H1 (cell line): ENCODE data around the gene EXOC2. TPM values are rescaled to one million over a fixed set of nuclear protein-coding genes. Genes with fewer than 3 reads are reported as not detected.

Source experiments
- CTCF ChIA-PET: fragments of 300-600 bp; sonication (Branson Sonifier 250); formaldehyde crosslinking; loops from one replicate; lab custom pipeline; 2021; ENCODE audit not compliant: partially characterized antibody; lab: Charles Lee
- POLR2A ChIA-PET: fragments of 300-600 bp; sonication (Branson Sonifier 250); formaldehyde crosslinking; loops from one replicate; lab custom pipeline; 2021; ENCODE audit warnings: inconsistent platforms; ENCODE audit not compliant: partially characterized antibody; lab: Charles Lee
- DNase-seq, 2 experiments: peaks; one replicate each; pipeline versions ENCODE4 v3.0.0 to v3.0.0-alpha.2; 2010 to 2022; ENCODE audit warnings: low spot score in 2 of 2, low read depth in 1 of 2, mixed read lengths in 1 of 2
- FAIRE-seq: peaks from 2 replicates; lab custom pipeline; 2011; peaks lifted over from hg19 to GRCh38; lab: Jason Lieb, UNC
- H2AFZ ChIP-seq: 2 replicates; pipeline ENCODE4 v1.8.1; 2012; ENCODE audit warnings: low read length, inconsistent platforms
- H2AK5ac ChIP-seq: 2 replicates; pipeline ENCODE4 v1.6.1; 2013; ENCODE audit warnings: low read depth, low read length
- H2BK120ac ChIP-seq: replicated peaks from 2 replicates; pipeline ENCODE3; 2013; ENCODE audit warnings: low read depth, low read length, inconsistent platforms
- H2BK12ac ChIP-seq: 2 replicates; pipeline ENCODE4 v1.6.1; 2013; ENCODE audit warnings: low read depth, low read length
- H2BK15ac ChIP-seq: 2 replicates; pipeline ENCODE4 v1.6.1; 2013; ENCODE audit warnings: low read length
- H2BK20ac ChIP-seq: 2 replicates; pipeline ENCODE4 v1.6.1; 2013; ENCODE audit warnings: low read length
- H2BK5ac ChIP-seq: 2 replicates; pipeline ENCODE4 v1.6.1; 2013; ENCODE audit warnings: low read depth, low read length
- H3K14ac ChIP-seq: 2 replicates; pipeline ENCODE4 v1.6.1; 2013; ENCODE audit warnings: inconsistent platforms; ENCODE audit not compliant: insufficient read length
- H3K18ac ChIP-seq: 2 replicates; pipeline ENCODE4 v1.6.1; 2013; ENCODE audit warnings: low read length; ENCODE audit errors: extremely low read depth
- H3K23ac ChIP-seq: 2 replicates; pipeline ENCODE4 v1.6.1; 2013; ENCODE audit warnings: inconsistent platforms; ENCODE audit not compliant: insufficient read length
- H3K23me2 ChIP-seq: 2 replicates; pipeline ENCODE4 v1.6.1; 2013; ENCODE audit warnings: low read depth, low read length
- H3K27ac ChIP-seq: 2 replicates; pipeline ENCODE4 v1.6.1; 2011; ENCODE audit warnings: low read depth, low read length, inconsistent platforms
- H3K27me3 ChIP-seq, 4 experiments: replicated peaks in 1 of 4; 1 replicate in 1 of 4; 2 replicates in 3 of 4; pipeline versions ENCODE4 v1.6.1 to v1.8.1; 2011 to 2013; ENCODE audit warnings: low read length in 3 of 4, mild to moderate bottlenecking in 3 of 4, inconsistent platforms in 2 of 4, mixed read lengths in 2 of 4, moderate library complexity in 1 of 4; ENCODE audit not compliant: control insufficient read depth in 3 of 4, insufficient read depth in 3 of 4; ENCODE audit errors: extremely low read depth in 1 of 4
- H3K36me3 ChIP-seq, 4 experiments: 2 replicates each; pipeline versions ENCODE4 v1.6.1 to v1.8.1; 2011 to 2013; ENCODE audit warnings: mild to moderate bottlenecking in 4 of 4, low read length in 3 of 4, moderate library complexity in 2 of 4, control low read depth in 1 of 4, inconsistent platforms in 1 of 4; ENCODE audit not compliant: insufficient read depth in 4 of 4, control insufficient read depth in 2 of 4
- H3K4ac ChIP-seq: replicated peaks from 2 replicates; pipeline ENCODE3; 2013; ENCODE audit warnings: low read length, low read depth, mixed read lengths, inconsistent platforms; ENCODE audit not compliant: insufficient read length
- H3K4me1 ChIP-seq, 4 experiments: replicated peaks in 1 of 4; 1 replicate in 1 of 4; 2 replicates in 3 of 4; pipeline versions ENCODE4 v1.6.1 to v1.8.1; 2011 to 2013; ENCODE audit warnings: low read length in 3 of 4, inconsistent platforms in 2 of 4, mixed read lengths in 1 of 4; ENCODE audit not compliant: insufficient read depth in 4 of 4, control insufficient read depth in 3 of 4
- H3K4me2 ChIP-seq, 2 experiments: 2 replicates each; pipeline versions ENCODE4 v1.6.1 to v1.8.1; 2011 to 2013; ENCODE audit warnings: low read depth in 2 of 2, low read length in 2 of 2, control low read depth in 1 of 2, inconsistent platforms in 1 of 2, mild to moderate bottlenecking in 1 of 2; ENCODE audit not compliant: insufficient read depth in 1 of 2
- H3K4me3 ChIP-seq, 4 experiments: fragments of 200-600, 300-600 bp in 1 of 4; sonication (generic), shearing (Covaris generic), sonication (Bioruptor Twin) in 1 of 4; 2 replicates each; pipeline versions ENCODE4 v1.5.1 to v1.8.1; 2011 to 2016; ENCODE audit warnings: low read length in 4 of 4, low read depth in 3 of 4, control low read depth in 2 of 4, inconsistent platforms in 2 of 4, mild to moderate bottlenecking in 2 of 4, mixed read lengths in 1 of 4, moderate library complexity in 1 of 4; ENCODE audit not compliant: insufficient read depth in 2 of 4; ENCODE audit errors: extremely low read depth in 1 of 4
- H3K56ac ChIP-seq: replicated peaks from 2 replicates; pipeline ENCODE3; 2013; ENCODE audit warnings: low read depth, mild to moderate bottlenecking, mixed read lengths, low read length, inconsistent platforms; ENCODE audit not compliant: insufficient read length
- H3K79me1 ChIP-seq: 2 replicates; pipeline ENCODE4 v1.6.1; 2013; ENCODE audit warnings: low read depth, low read length, control low read depth
- H3K79me2 ChIP-seq, 2 experiments: 2 replicates each; pipeline versions ENCODE4 v1.6.1 to v1.8.1; 2012 to 2013; ENCODE audit warnings: low read length in 2 of 2, mild to moderate bottlenecking in 2 of 2, inconsistent platforms in 1 of 2; ENCODE audit not compliant: insufficient read depth in 2 of 2, control insufficient read depth in 1 of 2
- H3K9ac ChIP-seq, 4 experiments: replicated peaks in 1 of 4; 1 replicate in 1 of 4; 2 replicates in 3 of 4; pipeline versions ENCODE4 v1.6.1 to v1.8.1; 2011 to 2013; ENCODE audit warnings: low read depth in 3 of 4, low read length in 3 of 4, control low read depth in 2 of 4, mild to moderate bottlenecking in 2 of 4, moderate library complexity in 2 of 4, inconsistent platforms in 1 of 4; ENCODE audit errors: extremely low read depth in 1 of 4
- H3K9me3 ChIP-seq, 2 experiments: 2 replicates each; pipeline versions ENCODE4 v1.6.1 to v1.8.1; 2012 to 2013; ENCODE audit warnings: mild to moderate bottlenecking in 2 of 2, moderate library complexity in 2 of 2, control low read depth in 1 of 2, inconsistent platforms in 1 of 2, low read depth in 1 of 2, low read length in 1 of 2, mixed read lengths in 1 of 2; ENCODE audit not compliant: insufficient read depth in 2 of 2
- H4K20me1 ChIP-seq, 2 experiments: replicated peaks in 1 of 2; 2 replicates each; pipeline versions ENCODE3 to v1.8.1; 2011 to 2013; ENCODE audit warnings: inconsistent platforms in 2 of 2, low read length in 2 of 2, mild to moderate bottlenecking in 1 of 2; ENCODE audit not compliant: insufficient read depth in 2 of 2, control insufficient read depth in 1 of 2
- H4K5ac ChIP-seq: 2 replicates; pipeline ENCODE4 v1.6.1; 2013; ENCODE audit warnings: low read length, low read depth, mixed read lengths, inconsistent platforms; ENCODE audit not compliant: insufficient read length
- H4K8ac ChIP-seq: 2 replicates; pipeline ENCODE4 v1.8.0; 2013; ENCODE audit warnings: mild to moderate bottlenecking, moderate library complexity, low read length, inconsistent platforms; ENCODE audit not compliant: insufficient read depth; ENCODE audit errors: extremely low read depth
- H4K91ac ChIP-seq: replicated peaks from 2 replicates; pipeline ENCODE3; 2013; ENCODE audit warnings: low read length, mixed read lengths, inconsistent platforms; ENCODE audit not compliant: insufficient read length
- ASH2L ChIP-seq: fragments of 200-600, 300-600 bp; sonication (generic); IDR thresholded peaks from one replicate; pipeline ENCODE4 v1.7.1; 2017; ENCODE audit warnings: low read length
- CEBPB ChIP-seq: IDR thresholded peaks from 2 replicates; pipeline ENCODE4 v1.6.1; 2012; ENCODE audit warnings: low read depth, low read length
- FOSL1 ChIP-seq: IDR thresholded peaks from 2 replicates; pipeline ENCODE4 v1.6.1; 2011; ENCODE audit warnings: mild to moderate bottlenecking, low read depth, low read length, moderate library complexity; ENCODE audit not compliant: insufficient read depth
- GTF2F1 ChIP-seq: IDR thresholded peaks from 2 replicates; pipeline ENCODE4 v1.6.1; 2012; ENCODE audit warnings: low read depth, low read length, improper control_type of control experiment, borderline replicate concordance
- KDM4A ChIP-seq: IDR thresholded peaks from one replicate; pipeline ENCODE4 v1.7.1; 2012; ENCODE audit warnings: low read depth, mild to moderate bottlenecking, moderate library complexity, low read length, inconsistent platforms; ENCODE audit not compliant: severe bottlenecking
- KDM5A ChIP-seq: fragments of 200-600 bp; IDR thresholded peaks from 2 replicates; pipeline ENCODE4 v1.7.1; 2012; ENCODE audit warnings: mild to moderate bottlenecking, low read length, inconsistent platforms, mixed read lengths
- POLR2AphosphoS5 ChIP-seq: IDR thresholded peaks from 2 replicates; pipeline ENCODE4 v1.6.1; 2011; ENCODE audit warnings: low read depth, low read length
- POU5F1 ChIP-seq: IDR thresholded peaks from 2 replicates; pipeline ENCODE4 v1.6.1; 2011; ENCODE audit warnings: low read depth, mild to moderate bottlenecking, low read length, moderate library complexity
- RNF2 ChIP-seq: fragments of 200-900, 300-1000 bp; sonication (generic); IDR thresholded peaks from 2 replicates; pipeline ENCODE4 v1.7.1; 2016; ENCODE audit warnings: borderline replicate concordance, low read depth, mild to moderate bottlenecking, antibody characterized with exemption, low read length; ENCODE audit not compliant: poor library complexity, severe bottlenecking; ENCODE audit errors: missing control alignments
- SP4 ChIP-seq: IDR thresholded peaks from 2 replicates; pipeline ENCODE4 v1.6.1; 2012; ENCODE audit warnings: low read length, inconsistent platforms
- TCF12 ChIP-seq: IDR thresholded peaks from 2 replicates; pipeline ENCODE4 v1.6.1; 2011; ENCODE audit warnings: low read depth, mild to moderate bottlenecking, low read length
- WGBS, 2 experiments: shearing (Covaris generic) in 1 of 2; methylation state at CpG; one replicate each; pipeline versions ENCODE4 v1.1.6 to v1.1.7; 2013 to 2015; ENCODE audit warnings: low lambda C conversion rate in 2 of 2, mixed read lengths in 2 of 2, inconsistent platforms in 1 of 2, low coverage in 1 of 2, missing lambda C conversion rate in 1 of 2; ENCODE audit not compliant: insufficient replicate concordance in 2 of 2, insufficient coverage in 1 of 2, insufficient read length in 1 of 2; ENCODE audit errors: extremely low coverage in 1 of 2, missing lambda C conversion rate in 1 of 2; 5-methylcytosine and 5-hydroxymethylcytosine counted together
- polyA plus RNA-seq, 7 experiments: library from polyadenylated mRNA; depleted of rRNA in 3 of 7; stranded (reverse) in 5 of 7; unstranded in 2 of 7; fragments of >200 nt in 5 of 7; fragments of 200-250 nt in 2 of 7; gene quantifications; 1 replicate in 5 of 7; 2 replicates in 1 of 7; 4 replicates in 1 of 7; pipeline versions ENCODE4 v1.2.1 to v1.2.3, GENCODE V29; 2011 to 2013; ENCODE audit warnings: missing spikeins in 2 of 7, mixed read lengths in 2 of 7
- total RNA-seq: library from RNA; stranded (reverse); fragmentation: NEBNext Ultra II Directional; extraction: Animal tissue kit (Norgen Biotek cat#: 25700); gene quantifications from 2 replicates; pipeline ENCODE4 v1.2.1, GENCODE V29; 2021

Gene EXOC2
- total and polyA plus RNA-seq, 2 of the 8 experiments (the other 6 are each of a cell fraction or from before 2014, with no cell fraction given), result 25.5 to 44.4 TPM

- FAIRE-seq, result no peak
- CTCF ChIA-PET, result interaction anchor here (0.5 to 1.7 kb wide), 4 partner anchors 30 to 296 kb away, joined by 3 to 4 read pairs (median 3); no protein-coding TSS in a partner anchor
- no peak overlapping the region for H2BK12ac ChIP-seq
These were observed 66.7 kb downstream of the EXOC2 start for GRCh38 chr6:626236-626635.

More at GRCh38 chr6:626236-626635, 66.7 kb downstream of the EXOC2 start:
- Histone ChIP-seq H3K18ac (no peak overlapping the region), H4K20me1 (peaks cover 0 to 3% of the 10 kb centered on the region in 2 experiments), H3K27ac (no peak overlapping the region), H3K4ac (no peak overlapping the region), H3K79me2 (0 out of 4 replicates have a peak, but pooled peaks cover 0 to 5% of the 10 kb centered on the region in 2 experiments), H3K79me1 (peaks cover 10% of the 10 kb centered on the region), H3K9me3 (no peaks in the 10 kb centered on the region), H4K8ac (no peak overlapping the region; the same call in 1 of the 2 replicates), H3K4me1 (peaks cover 3 to 6% (median 4%) of the 10 kb centered on the region in 4 experiments; a peak in 6 of 7 replicates), H2BK5ac (no peak overlapping the region), H2AFZ (no peak overlapping the region), H2AK5ac (no peak overlapping the region), H4K5ac (no peak overlapping the region), H3K27me3 (no peaks in the 10 kb centered on the region), H3K36me3 (0 out of 8 replicates have a peak, but pooled peaks cover 0 to 3% (median 0%) of the 10 kb centered on the region in 4 experiments), H3K23me2 (no peaks in the 10 kb centered on the region), H3K14ac (no peak overlapping the region), H2BK15ac (no peak overlapping the region), H3K4me2 (no peak overlapping the region), H4K91ac (no peak overlapping the region), H3K23ac (no peak overlapping the region), H3K9ac (no peak overlapping the region; a peak in 2 of 7 replicates), H3K4me3 (no peak overlapping the region), H3K56ac (no peak overlapping the region), H2BK120ac (no peak overlapping the region), H2BK20ac (no peak overlapping the region)
- TF ChIP-seq KDM4A (no peak), ASH2L (no peak), GTF2F1 (no peak), SP4 (no peak), POU5F1 (no peak), KDM5A (no peak), CEBPB (no peak), RNF2 (no peak), FOSL1 (no peak), TCF12 (no peak), POLR2AphosphoS5 (no peak)
- WGBS, 2 experiments, result 94% methylated on average over 9 of the region's 9 CpGs; no CpG with 5 or more reads in 1 of the 2 experiments
- POLR2A ChIA-PET, result no interaction called here
- no peak for DNase-seq
